Smooth muscle cell (in vitro differentiated cells): Measurements from ENCODE around the gene SELENOF. TPM values are rescaled to one million over a fixed set of nuclear protein-coding genes. Genes with fewer than 3 reads are reported as not detected.

Experiments used
- DNase-seq: peaks from one replicate; lab custom pipeline; 2025; ENCODE audit not compliant: unreplicated experiment; lab: John Stamatoyannopoulos, UW
- H2AFZ ChIP-seq: fragments of 200-600 bp; sonication (generic); 2 replicates; pipeline ENCODE4 v1.6.0; 2016; ENCODE audit warnings: antibody characterized with exemption, low read depth, mild to moderate bottlenecking
- H3F3A ChIP-seq: fragments of 200-600 bp; sonication (generic); 2 replicates; pipeline ENCODE4 v1.6.0; 2017; ENCODE audit warnings: antibody characterized with exemption, low read depth
- H3K27ac ChIP-seq: fragments of 200-600 bp; sonication (generic); 2 replicates; pipeline ENCODE4 v1.5.1; 2016; ENCODE audit warnings: low read depth, mild to moderate bottlenecking
- H3K27me3 ChIP-seq: fragments of 200-600 bp; sonication (generic); 2 replicates; pipeline ENCODE4 v1.6.1; 2016; ENCODE audit warnings: low read depth, mild to moderate bottlenecking
- H3K36me3 ChIP-seq: fragments of 200-600 bp; sonication (generic); 2 replicates; pipeline ENCODE4 v1.5.1; 2016; ENCODE audit warnings: low read depth
- H3K4me1 ChIP-seq: fragments of 200-600 bp; sonication (generic); 2 replicates; pipeline ENCODE4 v1.5.1; 2016; ENCODE audit warnings: low read depth
- H3K4me2 ChIP-seq: fragments of 200-600 bp; sonication (generic); 2 replicates; pipeline ENCODE4 v1.6.0; 2016; ENCODE audit warnings: mild to moderate bottlenecking
- H3K4me3 ChIP-seq: fragments of 200-600 bp; sonication (generic); 2 replicates; pipeline ENCODE4 v1.5.1; 2016; ENCODE audit warnings: mild to moderate bottlenecking
- H3K79me2 ChIP-seq: fragments of 200-600 bp; sonication (generic); 2 replicates; pipeline ENCODE4 v1.6.0; 2016; ENCODE audit warnings: low read depth, mild to moderate bottlenecking
- H3K9ac ChIP-seq: fragments of 200-600 bp; sonication (generic); 2 replicates; pipeline ENCODE4 v1.6.0; 2016; ENCODE audit warnings: low read depth
- H3K9me3 ChIP-seq: fragments of 200-600 bp; sonication (generic); replicated peaks from 2 replicates; pipeline ENCODE4 v1.5.1; 2016; ENCODE audit warnings: low read depth
- H4K20me1 ChIP-seq: fragments of 200-600 bp; sonication (generic); 2 replicates; pipeline ENCODE4 v1.6.0; 2016; ENCODE audit warnings: low read depth
- CTCF ChIP-seq: fragments of 200-600 bp; sonication (generic); IDR thresholded peaks from 2 replicates; pipeline ENCODE4 v1.5.1; 2017; ENCODE audit warnings: borderline replicate concordance, mild to moderate bottlenecking, antibody characterized with exemption; ENCODE audit not compliant: insufficient read depth, poor library complexity, severe bottlenecking
- WGBS: methylation state at CpG from one replicate; pipeline ENCODE4 v1.1.7; 2016; ENCODE audit warnings: low lambda C conversion rate; 5-methylcytosine and 5-hydroxymethylcytosine counted together
- polyA plus RNA-seq: library from polyadenylated mRNA; unstranded; fragments of >200 nt; fragmentation: Nextera tagmentation; extraction: Ambion mirVana; gene quantifications from 2 replicates; pipeline ENCODE4 v1.2.1, GENCODE V29; 2016
- total RNA-seq: library from RNA; depleted of rRNA; stranded (reverse); fragments of >200 nt; gene quantifications from 2 replicates; pipeline ENCODE4 v1.2.3, GENCODE V29; 2014

The SELENOF gene
- total and polyA plus RNA-seq, 2 experiments from 2014 or later = 185 to 252 TPM

GRCh38 chr1:86933051-86933450 is 19.1 kb upstream of the SELENOF start:
- no peak for DNase-seq
- H3K79me2 ChIP-seq = peaks cover 89% of the 10 kb centered on the region
- peaks cover 40% of the 10 kb centered on the region for H4K20me1 ChIP-seq
- H3K9me3 ChIP-seq = no peaks in the 10 kb centered on the region
- no peak overlapping the region for H3K9ac ChIP-seq
- H3K4me3 ChIP-seq = no peak overlapping the region
- no peaks in the 10 kb centered on the region for H3K36me3 ChIP-seq
- peaks cover 18% of the 10 kb centered on the region for H3K4me1 ChIP-seq
- peak overlapping the region; percentile 32 for H2AFZ ChIP-seq
- no peaks in the 10 kb centered on the region for H3F3A ChIP-seq
- no peak for TF ChIP-seq CTCF
- H3K27me3 ChIP-seq = no peaks in the 10 kb centered on the region
- peak overlapping the region; percentile 72 for H3K27ac ChIP-seq
- 87% methylated on average over 3 of the region's 3 CpGs for WGBS
- H3K4me2 ChIP-seq = peak overlapping the region; percentile 76

DNA sequence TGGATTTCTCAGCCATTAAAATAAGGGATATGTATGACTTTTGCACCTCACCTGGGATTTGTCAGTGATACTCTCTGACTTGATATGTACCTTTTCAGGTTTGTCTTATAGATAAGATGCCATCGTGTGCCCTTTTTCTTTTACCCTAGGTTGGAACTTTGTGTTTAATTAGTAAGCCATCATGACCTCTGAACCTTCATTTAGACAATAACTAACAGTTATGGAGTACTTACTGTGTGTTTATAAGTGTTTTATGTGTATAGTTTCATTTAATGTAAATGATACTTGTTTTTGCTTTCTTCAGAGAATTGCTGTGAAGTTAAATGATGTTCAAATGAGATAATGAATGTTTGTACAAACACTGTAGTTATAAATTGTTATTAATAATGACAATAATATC is 14.9 kb upstream of the SELENOF start:
- Histone ChIP-seq H3K9ac (no peak overlapping the region), H3F3A (no peaks in the 10 kb centered on the region), H2AFZ (no peak overlapping the region), H3K79me2 (peaks cover 96% of the 10 kb centered on the region), H3K4me1 (peaks cover 11% of the 10 kb centered on the region), H3K4me2 (no peak overlapping the region), H3K27me3 (no peaks in the 10 kb centered on the region), H4K20me1 (peaks cover 24% of the 10 kb centered on the region), H3K27ac (no peak overlapping the region), H3K9me3 (no peaks in the 10 kb centered on the region), H3K4me3 (no peak overlapping the region), H3K36me3 (no peaks in the 10 kb centered on the region)
- WGBS = 97% methylated on average over 1 of the region's 1 CpG
- no peak for TF ChIP-seq CTCF
- DNase-seq = no peak

DNA sequence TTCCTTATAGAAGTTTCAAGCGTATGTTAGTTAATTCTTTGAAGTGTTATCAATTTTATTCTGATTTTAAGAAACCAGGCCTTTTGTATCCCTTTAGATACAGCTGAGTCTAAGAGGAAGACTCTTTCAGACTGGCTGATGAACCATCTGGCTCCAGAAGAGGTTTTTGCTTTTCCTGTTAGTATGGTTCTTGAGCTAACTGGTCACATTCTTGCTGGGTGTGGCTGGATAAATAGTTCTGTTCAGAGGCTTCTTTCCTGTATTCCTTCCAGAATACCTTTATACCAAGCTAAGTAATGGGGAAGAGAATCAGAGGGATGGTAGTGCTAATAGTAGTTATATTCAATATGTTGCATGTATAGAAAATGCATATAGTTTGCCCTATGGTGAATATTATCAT is 13.0 kb upstream of the SELENOF start:
- WGBS = 100% methylated on average over 1 of the region's 1 CpG
- H3F3A ChIP-seq = no peaks in the 10 kb centered on the region
- H3K27ac ChIP-seq = no peak overlapping the region
- TF ChIP-seq CTCF = no peak
- H2AFZ ChIP-seq = no peak overlapping the region
- H3K27me3 ChIP-seq = no peaks in the 10 kb centered on the region
- H3K79me2 ChIP-seq = peaks cover 100% of the 10 kb centered on the region
- H3K4me1 ChIP-seq = no peaks in the 10 kb centered on the region
- H3K4me3 ChIP-seq = no peak overlapping the region
- DNase-seq = no peak
- peaks cover 22% of the 10 kb centered on the region for H4K20me1 ChIP-seq
- peaks cover 9% of the 10 kb centered on the region for H3K9me3 ChIP-seq
- H3K4me2 ChIP-seq = no peak overlapping the region
- no peaks in the 10 kb centered on the region for H3K36me3 ChIP-seq
- H3K9ac ChIP-seq = no peak overlapping the region

DNA sequence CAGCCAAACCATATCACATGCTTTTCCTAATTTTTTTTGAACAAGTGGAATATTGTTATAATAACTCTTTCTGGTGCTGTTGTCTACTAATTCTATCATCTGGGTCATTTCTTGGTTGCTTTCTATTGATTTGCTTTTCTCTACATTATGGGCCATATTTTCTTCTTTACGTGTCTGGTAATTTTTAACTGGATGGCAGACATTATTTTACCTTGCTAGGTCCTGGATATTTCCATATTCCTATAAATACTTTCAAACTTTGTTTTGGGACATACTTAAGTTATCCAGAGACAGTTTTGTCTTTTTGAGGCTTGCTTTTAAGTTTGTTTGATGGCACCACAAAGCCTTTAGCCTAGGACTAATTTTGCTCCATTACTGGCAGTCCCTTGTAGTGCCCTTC is 11.8 kb upstream of the SELENOF start:
- Histone ChIP-seq H3K79me2 (peaks cover 100% of the 10 kb centered on the region), H3K27ac (no peak overlapping the region), H3F3A (no peaks in the 10 kb centered on the region), H3K4me2 (no peak overlapping the region), H3K9ac (no peak overlapping the region), H3K4me3 (no peak overlapping the region), H3K9me3 (peaks cover 13% of the 10 kb centered on the region), H4K20me1 (peaks cover 21% of the 10 kb centered on the region), H3K4me1 (no peaks in the 10 kb centered on the region), H3K27me3 (no peaks in the 10 kb centered on the region), H2AFZ (no peak overlapping the region), H3K36me3 (no peaks in the 10 kb centered on the region)
- TF ChIP-seq CTCF = no peak
- no peak for DNase-seq
- 94% methylated on average over 1 of the region's 1 CpG for WGBS
